Ovary (tissue), 9 donors: ENCODE data around the gene NT5DC2. TPM values are rescaled to one million over a fixed set of nuclear protein-coding genes. Genes with fewer than 3 reads are reported as not detected.

Source experiments
- DNase-seq, 5 donors: peaks; one replicate each; pipeline ENCODE4 v3.0.0-alpha.2; 2019 to 2020
- H3K27ac ChIP-seq, 2 donors: fragments of 200-600 bp; one replicate each; pipeline versions ENCODE4 v1.5.1 to v1.8.0; 2019 to 2022
- H3K27me3 ChIP-seq: fragments of 200-600 bp; one replicate; pipeline ENCODE4 v1.8.0; 2022
- H3K36me3 ChIP-seq: fragments of 200-600 bp; sonication (generic); one replicate; pipeline ENCODE4 v1.5.1; 2019
- H3K4me1 ChIP-seq: one replicate; pipeline ENCODE4 v1.8.1; 2013; ENCODE audit warnings: mild to moderate bottlenecking, moderate library complexity; ENCODE audit not compliant: insufficient read depth
- H3K4me3 ChIP-seq: fragments of 200-600 bp; sonication (generic); one replicate; pipeline ENCODE4 v1.5.1; 2017
- H3K9me3 ChIP-seq, 2 donors: fragments of 200-600 bp in 1 of 2; sonication (generic) in 1 of 2; one replicate each; pipeline versions ENCODE4 v1.5.1 to v1.8.1; 2013 to 2019; ENCODE audit warnings: mild to moderate bottlenecking in 1 of 2, moderate library complexity in 1 of 2
- EP300 ChIP-seq: sonication (generic); formaldehyde crosslinking; IDR thresholded peaks from one replicate; pipeline ENCODE4 v1.6.1; 2017; ENCODE audit warnings: antibody characterized with exemption
- POLR2A ChIP-seq: fragments of 450-650 bp; IDR thresholded peaks from one replicate; pipeline ENCODE4 v1.6.1; 2017; ENCODE audit warnings: antibody characterized with exemption, mild to moderate bottlenecking, moderate library complexity
- WGBS, 3 donors: extraction: QIAGEN DNeasy Blood & Tissue Kit in 1 of 3; methylation state at CpG; one replicate each; pipeline versions ENCODE4 v1.1.5 to v1.1.7; 2013 to 2017; 5-methylcytosine and 5-hydroxymethylcytosine counted together
- intact Hi-C, 4 donors: fragments of 100-400 bp; cut with DNase I; formaldehyde crosslinking; loops; one replicate each; pipeline versions ENCODE4 v1.11.0 to v1.15.1; 2022 to 2023
- polyA plus RNA-seq, 2 donors: library from polyadenylated mRNA; stranded (reverse); fragments of 200-250 nt in 1 of 2; fragments of 350-450 nt in 1 of 2; fragmentation: Illumina TruSeq in 1 of 2; extraction: RNeasy Lipid Tissue Mini Kit (QIAGEN cat#74804) in 1 of 2; gene quantifications; one replicate each; pipeline ENCODE4 v1.2.3, GENCODE V29; 2013 to 2014
- total RNA-seq, 7 donors: library from RNA; depleted of rRNA in 2 of 7; stranded (reverse); fragments of >200 nt in 2 of 7; fragmentation: NEBNext Ultra II Directional in 3 of 7; extraction: Animal tissue kit (Norgen Biotek cat#: 25700) in 3 of 7; gene quantifications; one replicate each; pipeline versions ENCODE4 v1.1.0 to v1.2.4, GENCODE V29; 2016 to 2023
- TF ChIP-seq, protein P1 (sequence below), 3 donors: fragments of 450-650 bp in 2 of 3; fragments of 200-600 bp in 1 of 3; IDR thresholded peaks; one replicate each; pipeline versions ENCODE4 v1.5.1 to v1.8.0; 2016 to 2022; ENCODE audit warnings: antibody characterized with exemption in 3 of 3, mild to moderate bottlenecking in 1 of 3
- donor health status: DM: no; HTN: no; CAD: no; lungs with moderate emphysema.
- donor health status: DM: no; HTN: no; CAD: no.
- donor health status: Bipolar disorder and iron deficiency.
- donor health status: DM: yes; HTN: yes; CAD: no.
- donor health status: DM: no; HTN: no; CAD: no.
- donor health status: DM: yes; HTN: yes; CAD: no.

Gene NT5DC2
- total and polyA plus RNA-seq, 9 donors = 19.6 to 129 (median 51.9) TPM

GRCh38 chr3:52518723-52519444, 14.8 kb downstream of the NT5DC2 start:
- TF ChIP-seq, protein P1, sequence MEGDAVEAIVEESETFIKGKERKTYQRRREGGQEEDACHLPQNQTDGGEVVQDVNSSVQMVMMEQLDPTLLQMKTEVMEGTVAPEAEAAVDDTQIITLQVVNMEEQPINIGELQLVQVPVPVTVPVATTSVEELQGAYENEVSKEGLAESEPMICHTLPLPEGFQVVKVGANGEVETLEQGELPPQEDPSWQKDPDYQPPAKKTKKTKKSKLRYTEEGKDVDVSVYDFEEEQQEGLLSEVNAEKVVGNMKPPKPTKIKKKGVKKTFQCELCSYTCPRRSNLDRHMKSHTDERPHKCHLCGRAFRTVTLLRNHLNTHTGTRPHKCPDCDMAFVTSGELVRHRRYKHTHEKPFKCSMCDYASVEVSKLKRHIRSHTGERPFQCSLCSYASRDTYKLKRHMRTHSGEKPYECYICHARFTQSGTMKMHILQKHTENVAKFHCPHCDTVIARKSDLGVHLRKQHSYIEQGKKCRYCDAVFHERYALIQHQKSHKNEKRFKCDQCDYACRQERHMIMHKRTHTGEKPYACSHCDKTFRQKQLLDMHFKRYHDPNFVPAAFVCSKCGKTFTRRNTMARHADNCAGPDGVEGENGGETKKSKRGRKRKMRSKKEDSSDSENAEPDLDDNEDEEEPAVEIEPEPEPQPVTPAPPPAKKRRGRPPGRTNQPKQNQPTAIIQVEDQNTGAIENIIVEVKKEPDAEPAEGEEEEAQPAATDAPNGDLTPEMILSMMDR (IDR thresholded peaks at IDR 0.05) = no peak
- no peak for TF ChIP-seq POLR2A
- Histone ChIP-seq H3K27ac (no peak overlapping the region), H3K4me1 (peaks cover 7% of the 10 kb centered on the region), H3K9me3 (no peaks in the 10 kb centered on the region), H3K27me3 (no peaks in the 10 kb centered on the region), H3K4me3 (peak overlapping the region; percentile 32), H3K36me3 (no peaks in the 10 kb centered on the region)
- 28 to 56% (median 31%) methylated on average over 31 to 50 of the region's 50 CpGs for WGBS, 3 donors
- intact Hi-C loops = no loop called here
- peak in 4 of 5 donors; percentile 50 to 71 (median 60) for DNase-seq

DNA sequence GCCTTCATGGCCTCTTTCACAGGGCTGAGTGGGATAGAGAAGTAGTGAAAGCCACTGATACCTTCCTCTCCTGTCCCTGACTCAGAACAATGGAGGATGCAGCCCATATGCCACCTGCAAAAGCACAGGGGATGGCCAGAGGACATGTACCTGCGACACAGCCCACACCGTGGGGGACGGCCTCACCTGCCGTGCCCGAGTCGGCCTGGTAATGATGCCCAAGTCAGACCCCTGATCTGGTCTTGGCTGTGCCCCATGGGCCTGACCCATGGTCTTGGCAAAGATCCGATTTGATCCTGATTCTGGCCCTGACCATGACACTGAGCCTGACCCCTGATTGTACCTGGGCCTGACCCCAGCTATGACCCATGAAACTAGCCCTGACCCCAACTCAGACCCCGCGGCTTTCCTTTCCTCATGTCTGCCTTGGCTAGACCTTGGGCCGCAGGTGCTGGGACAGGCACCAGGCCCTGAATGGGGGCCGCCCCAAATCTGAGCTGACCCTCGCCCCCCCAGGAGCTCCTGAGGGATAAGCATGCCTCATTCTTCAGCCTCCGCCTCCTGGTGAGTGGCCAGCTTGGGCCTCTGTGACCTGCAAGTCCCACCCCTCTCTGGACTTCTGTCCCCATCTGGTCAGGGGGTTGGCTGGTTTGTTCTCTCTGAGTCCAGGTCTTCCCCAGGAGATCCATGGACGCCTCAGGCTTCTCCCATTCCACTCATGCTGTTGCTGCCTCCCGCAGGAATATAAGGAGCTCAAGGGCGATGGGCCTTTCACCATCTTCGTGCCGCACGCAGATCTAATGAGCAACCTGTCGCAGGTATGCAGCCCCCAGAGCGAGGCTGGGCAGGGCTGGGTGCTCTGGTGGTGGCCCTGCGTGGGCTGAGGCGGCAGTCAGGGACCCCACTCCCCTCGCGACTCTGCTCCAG, 15.6 kb downstream of the NT5DC2 start:
- DNase-seq = no peak
- no peak overlapping the region for H3K27ac ChIP-seq
- H3K4me1 ChIP-seq = peaks cover 7% of the 10 kb centered on the region
- no peaks in the 10 kb centered on the region for H3K36me3 ChIP-seq
- peak overlapping the region; percentile 32 for H3K4me3 ChIP-seq
- TF ChIP-seq EP300 (no peak), POLR2A (no peak)
- TF ChIP-seq, protein P1 (IDR thresholded peaks at IDR 0.05) = no peak
- no peaks in the 10 kb centered on the region for H3K9me3 ChIP-seq
- no peaks in the 10 kb centered on the region for H3K27me3 ChIP-seq
- WGBS, 3 donors = 65 to 78% (median 72%) methylated on average over 23 to 25 of the region's 25 CpGs
- intact Hi-C loops = no loop called here

GRCh38 chr3:52516509-52517195, 17.0 kb downstream of the NT5DC2 start:
- no peaks in the 10 kb centered on the region for H3K36me3 ChIP-seq
- no peaks in the 10 kb centered on the region for H3K27me3 ChIP-seq
- DNase-seq = no peak
- intact Hi-C loops = no loop called here
- TF ChIP-seq POLR2A (no peak), EP300 (no peak)
- TF ChIP-seq, protein P1 (IDR thresholded peaks at IDR 0.05) = no peak
- 92 to 97% (median 93%) methylated on average over 16 to 19 of the region's 19 CpGs for WGBS, 3 donors
- H3K4me3 ChIP-seq = no peak overlapping the region
- H3K27ac ChIP-seq = no peak overlapping the region
- no peaks in the 10 kb centered on the region for H3K9me3 ChIP-seq
- peaks cover 7% of the 10 kb centered on the region for H3K4me1 ChIP-seq

- no peak for TF ChIP-seq POLR2A
- TF ChIP-seq, protein P1 (IDR thresholded peaks at IDR 0.05) = no peak
- TF ChIP-seq EP300 = no peak
- DNase-seq = no peak
- H3K27ac ChIP-seq = no peak overlapping the region
- H3K9me3 ChIP-seq = no peaks in the 10 kb centered on the region
- no peaks in the 10 kb centered on the region for H3K27me3 ChIP-seq
- no peak overlapping the region for H3K4me3 ChIP-seq
- intact Hi-C loops = no loop called here
- H3K4me1 ChIP-seq = peaks cover 7% of the 10 kb centered on the region
- H3K36me3 ChIP-seq = no peaks in the 10 kb centered on the region
- 55 to 62% (median 61%) methylated on average over 6 of the region's 6 CpGs for WGBS, 3 donors
These were observed 18.5 kb downstream of the NT5DC2 start for GRCh38 chr3:52515192-52515591.
